Glomerular visceral epithelial cell (primary cell): ENCODE results near the gene TNFAIP3.
"Not testable (repeated sequence)": the region's sequence is repeated elsewhere in the genome, so short reads cannot be mapped to it uniquely, and the experiment has no call there.

ENCODE experiments used
- DNase-seq: peaks from one replicate; pipeline ENCODE4 v3.0.0-alpha.2; 2016; ENCODE audit errors: extremely low spot score

The TNFAIP3 gene

DNA sequence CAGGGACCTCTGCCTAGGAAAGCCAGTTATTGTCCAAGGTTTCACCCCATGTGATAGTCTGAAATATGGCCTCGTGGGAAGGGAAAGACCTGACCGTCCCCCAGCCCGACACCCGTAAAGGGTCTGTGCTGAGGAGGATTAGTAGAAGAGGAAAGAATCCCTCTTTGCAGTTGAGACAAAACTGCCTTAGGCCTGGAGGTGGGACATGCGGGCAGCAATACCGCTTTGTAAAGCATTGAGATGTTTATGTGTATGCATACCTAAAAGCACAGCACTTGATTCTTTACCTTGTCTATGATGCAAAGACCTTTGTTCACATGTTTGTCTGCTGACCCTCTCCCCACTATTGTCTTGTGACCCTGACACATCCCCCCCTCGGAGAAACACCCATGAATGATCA lies 22.3 kb upstream of the TNFAIP3 start:
- not testable (repeated sequence) for DNase-seq

DNA sequence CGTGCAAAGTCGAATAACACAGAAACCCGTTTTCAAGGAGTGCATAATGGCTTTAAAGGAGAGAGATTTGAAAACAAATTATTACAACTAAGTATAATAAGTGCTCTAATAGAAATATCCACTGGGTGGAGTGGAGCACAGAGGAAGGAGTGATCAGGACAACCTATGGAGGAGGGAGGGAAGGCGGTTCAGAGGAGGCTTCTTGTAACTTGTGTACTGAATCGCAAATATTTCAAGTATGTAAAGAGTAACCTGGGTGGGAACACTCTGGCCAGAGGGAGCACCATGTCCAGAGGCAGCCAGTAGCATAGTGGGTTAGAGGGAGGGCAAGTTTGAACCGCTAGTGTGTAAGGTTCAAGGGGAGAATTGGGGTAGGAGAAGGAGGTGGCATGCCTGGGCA lies 21.6 kb upstream of the TNFAIP3 start:
- no peak for DNase-seq

DNA sequence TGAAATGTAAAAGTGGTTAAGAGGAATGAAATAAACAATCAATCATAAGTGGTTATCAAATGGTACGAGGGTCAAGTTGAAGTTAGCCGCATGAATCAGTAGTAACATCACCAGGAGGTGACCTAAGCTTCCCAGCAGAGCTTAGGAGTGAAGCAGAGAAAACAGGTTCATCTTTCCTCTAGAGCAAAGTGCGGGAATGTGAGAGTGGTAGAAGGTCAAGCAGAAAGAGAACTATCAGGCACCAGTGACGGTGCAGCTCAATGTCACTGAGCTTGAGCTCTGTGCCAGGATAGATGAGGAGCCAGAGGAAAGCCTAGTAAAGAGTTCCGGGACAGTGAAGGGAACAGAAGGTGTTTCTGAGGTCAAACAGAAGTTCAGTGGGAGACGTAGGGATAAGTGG lies 20.8 kb upstream of the TNFAIP3 start:
- no peak for DNase-seq

DNA sequence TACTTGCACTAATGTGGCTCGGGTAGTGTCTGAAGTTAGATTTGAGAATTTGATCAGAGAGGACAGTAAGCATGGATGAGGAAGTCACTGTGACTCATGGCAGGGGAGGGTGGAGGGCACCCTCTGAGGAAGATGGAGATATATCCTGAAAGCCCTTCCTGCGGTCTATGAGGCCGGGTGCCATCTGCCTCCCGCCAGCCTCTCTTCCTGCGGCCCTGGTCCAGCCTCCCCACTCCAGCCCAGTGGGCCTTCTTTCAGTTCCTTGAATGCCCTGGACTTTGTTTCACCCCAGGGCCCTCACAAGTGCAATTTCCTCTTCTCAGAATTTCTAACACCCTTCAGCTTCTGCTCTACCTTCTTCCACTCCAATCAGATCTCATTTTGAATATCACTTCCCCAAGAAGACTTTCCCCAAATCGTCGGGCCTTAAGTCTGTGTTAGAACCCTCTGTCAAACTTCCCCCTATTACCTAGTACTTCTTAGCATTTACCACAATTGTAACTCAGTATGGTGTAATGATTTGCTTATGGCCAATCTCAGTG lies 20.2 kb upstream of the TNFAIP3 start:
- DNase-seq: no peak

DNA sequence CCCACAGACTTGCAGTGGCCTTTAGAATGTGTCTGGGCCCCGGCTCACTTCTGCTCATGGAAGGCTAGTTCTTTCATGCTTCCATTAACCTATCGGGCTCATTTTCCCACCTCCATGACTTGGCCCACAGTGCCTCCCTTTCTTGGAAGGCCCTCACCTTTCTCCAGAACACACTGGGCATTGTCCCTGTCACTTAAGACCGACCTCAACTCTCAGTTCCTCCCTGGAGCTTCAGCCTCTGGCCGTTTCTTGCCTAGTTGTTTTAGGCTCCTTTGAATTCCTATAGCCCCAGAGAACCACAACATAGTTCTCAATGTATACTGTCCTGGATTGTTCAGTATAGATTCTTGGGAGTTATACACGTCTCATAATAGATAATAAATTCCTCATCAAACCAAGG lies 19.3 kb upstream of the TNFAIP3 start:
- DNase-seq: no peak

DNA sequence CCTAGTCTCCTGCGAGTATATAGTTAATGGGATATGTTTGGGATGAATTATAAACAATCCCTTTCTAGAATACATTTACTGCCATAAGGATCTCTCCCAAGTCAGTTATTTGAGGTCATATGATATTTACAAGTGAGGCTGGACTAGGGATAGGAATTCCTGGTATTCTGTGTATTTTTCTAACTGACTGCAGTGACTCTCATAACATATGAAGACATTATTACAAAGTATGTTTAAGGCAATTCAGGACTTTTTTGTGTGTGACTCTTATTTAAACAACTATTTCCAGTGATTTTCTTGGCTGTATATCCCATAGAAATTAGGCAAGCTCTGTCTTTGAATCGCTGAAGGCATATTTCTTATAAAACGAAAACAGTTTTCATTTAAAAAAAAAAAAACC lies 18.4 kb upstream of the TNFAIP3 start:
- DNase-seq: no peak

DNA sequence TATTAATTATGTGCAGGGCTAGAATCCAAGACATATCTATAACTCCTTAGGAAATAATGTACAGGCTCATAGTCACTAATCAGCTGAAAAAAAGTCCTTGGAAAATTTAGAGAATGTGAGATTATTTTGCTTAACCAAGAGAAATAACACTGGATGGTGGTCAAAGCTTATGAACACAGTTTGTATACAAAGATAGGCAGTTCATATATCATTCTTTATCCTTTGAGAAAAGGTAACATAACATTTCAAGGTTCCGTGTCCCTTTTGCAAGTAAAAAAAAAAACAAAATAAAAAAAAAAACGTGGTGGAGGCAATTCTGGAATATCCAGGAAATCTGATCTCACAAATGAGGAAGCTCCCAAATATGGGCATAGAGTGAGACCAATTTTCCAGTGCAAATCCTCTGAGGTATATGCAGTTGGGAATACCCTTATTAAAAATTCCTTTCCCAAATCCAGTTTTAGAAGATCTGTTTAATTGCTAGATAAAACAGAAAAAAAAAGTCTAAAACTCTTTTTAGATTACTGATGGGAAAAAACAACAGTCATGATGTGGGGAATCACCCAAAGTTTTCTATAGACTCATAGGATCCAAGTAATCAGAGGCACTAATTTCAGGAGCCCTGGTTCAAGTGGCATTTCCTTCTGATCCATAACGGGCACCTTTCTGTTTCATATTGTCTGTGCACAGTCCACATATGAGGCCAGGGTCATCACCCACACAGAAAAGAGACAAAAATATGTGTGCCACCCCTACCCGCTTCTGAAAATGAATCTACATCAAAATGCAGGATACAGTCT lies 17.7 kb upstream of the TNFAIP3 start:
- no peak for DNase-seq

DNA sequence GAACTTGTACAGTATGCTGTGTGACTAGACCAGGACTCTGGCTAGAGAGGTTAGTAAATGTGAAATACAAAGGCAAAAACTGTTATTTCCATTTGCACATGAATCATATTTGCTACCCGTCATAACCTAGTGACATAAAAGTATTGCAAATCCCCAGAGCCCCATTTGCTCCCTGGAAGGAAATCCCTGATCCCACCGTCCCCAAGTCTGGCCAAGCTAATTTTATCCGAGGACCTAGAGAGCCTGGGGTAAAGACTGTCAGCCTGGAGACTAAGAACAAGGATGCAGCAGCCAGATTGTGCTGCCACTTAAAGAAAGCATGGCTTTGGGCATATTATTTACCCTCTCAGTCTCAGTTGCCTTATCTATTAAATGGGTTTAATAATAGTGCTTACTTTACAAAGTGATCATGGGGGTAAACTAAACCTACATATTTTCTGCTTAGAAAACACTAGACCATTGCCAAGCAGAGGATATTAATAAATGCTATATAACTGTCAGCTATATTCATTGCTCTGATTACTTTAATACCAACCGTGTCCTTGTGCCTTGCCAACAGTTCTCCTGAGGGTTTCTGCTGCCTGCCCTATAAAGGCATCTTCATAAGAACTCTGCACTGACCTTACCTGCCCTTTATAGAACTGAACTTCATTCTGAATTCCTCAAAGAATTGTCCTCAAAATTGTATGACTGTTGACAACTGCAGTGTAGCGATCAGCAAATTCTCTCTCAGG lies 16.9 kb upstream of the TNFAIP3 start:
- no peak for DNase-seq

DNA sequence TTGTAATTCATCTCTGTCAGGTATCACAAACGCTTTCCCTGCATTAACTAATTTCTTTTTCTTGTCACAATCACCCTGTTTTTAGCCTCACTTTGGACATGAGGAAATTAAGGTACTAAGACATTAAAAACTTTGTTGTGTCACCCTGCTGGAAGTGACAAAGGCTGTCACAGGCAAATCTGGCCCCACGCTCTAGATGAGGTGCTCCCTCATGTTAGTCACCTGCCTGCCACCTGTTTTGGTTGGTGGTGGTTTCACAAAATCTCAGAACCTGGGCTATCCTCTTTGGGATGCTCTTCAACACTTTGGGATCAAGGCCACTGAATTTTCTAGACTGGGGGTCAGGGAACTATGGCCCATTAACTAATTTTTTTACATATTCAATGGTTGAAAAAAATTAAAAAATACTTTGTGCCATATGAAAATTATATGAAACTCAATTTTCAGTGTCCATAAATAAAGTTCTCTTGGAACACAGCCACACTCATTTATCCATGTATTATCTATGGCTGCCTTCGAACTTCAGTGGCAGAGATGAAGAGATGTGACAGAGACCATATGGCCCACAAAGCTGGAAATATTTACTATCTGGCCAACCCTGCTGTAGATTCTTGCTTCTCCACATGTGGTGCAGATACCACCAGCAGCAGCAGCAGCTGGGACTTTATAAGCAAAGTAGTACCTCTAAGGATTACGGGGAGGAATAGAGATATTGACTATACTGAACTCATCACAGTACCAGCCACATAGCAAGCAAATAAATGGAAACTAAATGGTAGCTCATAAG lies 16.1 kb upstream of the TNFAIP3 start:
- no peak for DNase-seq

DNA sequence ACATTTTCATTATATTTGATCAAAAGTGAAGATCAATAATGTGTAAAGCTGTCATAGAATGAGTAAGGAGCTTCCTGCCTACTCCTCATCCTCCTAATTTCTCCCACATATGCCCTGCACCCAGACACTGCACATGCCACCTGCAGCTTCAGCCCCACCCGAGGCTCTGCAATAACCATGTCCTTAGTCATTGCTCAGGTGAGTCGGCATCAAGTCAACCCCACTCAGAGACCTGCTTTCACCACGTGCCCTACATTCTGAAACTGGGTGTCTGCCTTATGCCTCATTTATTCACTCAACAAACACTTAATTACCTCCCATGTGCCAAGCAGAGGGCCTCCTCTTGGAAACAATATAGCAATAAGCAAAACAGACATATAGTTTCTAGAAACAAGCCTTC lies 15.4 kb upstream of the TNFAIP3 start:
- no peak for DNase-seq

DNA sequence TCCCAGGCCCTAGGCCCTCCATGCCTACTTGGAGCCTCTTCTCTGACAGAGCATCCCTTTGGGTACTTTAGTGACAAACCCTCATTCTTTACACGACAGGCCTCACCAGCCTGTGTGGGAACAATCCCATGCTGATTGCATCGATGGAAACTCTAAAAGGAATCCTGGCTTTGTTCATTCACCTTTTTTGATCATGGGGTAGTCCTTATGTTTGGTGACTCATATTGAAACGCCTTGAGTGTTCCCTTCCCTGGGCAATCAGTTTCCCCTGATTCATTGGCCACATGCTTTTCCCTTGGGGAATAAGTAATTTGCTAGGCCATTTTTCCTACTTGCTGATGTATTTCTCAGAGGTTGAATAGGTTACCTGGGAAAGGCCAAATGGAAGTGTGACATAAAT lies 14.7 kb upstream of the TNFAIP3 start:
- DNase-seq: no peak

DNA sequence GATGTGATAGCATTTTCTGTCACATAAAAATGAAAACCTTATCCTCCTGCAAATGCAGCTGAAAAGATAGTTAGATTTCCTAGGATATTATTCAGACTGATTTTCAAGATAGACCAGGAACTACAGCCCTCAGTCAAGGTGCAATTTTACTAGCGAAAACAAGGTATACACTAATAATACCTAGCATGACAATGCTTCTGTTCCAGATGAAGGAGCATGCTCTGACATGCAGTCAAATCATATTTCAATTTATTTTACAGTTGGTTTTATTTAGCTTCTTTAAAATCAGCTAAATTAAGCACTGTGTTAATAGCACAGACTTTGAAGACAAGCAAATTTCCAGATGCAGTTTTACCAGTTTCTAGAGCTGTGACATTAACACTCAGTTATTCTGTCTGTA lies 14.2 kb upstream of the TNFAIP3 start:
- no peak for DNase-seq

DNA sequence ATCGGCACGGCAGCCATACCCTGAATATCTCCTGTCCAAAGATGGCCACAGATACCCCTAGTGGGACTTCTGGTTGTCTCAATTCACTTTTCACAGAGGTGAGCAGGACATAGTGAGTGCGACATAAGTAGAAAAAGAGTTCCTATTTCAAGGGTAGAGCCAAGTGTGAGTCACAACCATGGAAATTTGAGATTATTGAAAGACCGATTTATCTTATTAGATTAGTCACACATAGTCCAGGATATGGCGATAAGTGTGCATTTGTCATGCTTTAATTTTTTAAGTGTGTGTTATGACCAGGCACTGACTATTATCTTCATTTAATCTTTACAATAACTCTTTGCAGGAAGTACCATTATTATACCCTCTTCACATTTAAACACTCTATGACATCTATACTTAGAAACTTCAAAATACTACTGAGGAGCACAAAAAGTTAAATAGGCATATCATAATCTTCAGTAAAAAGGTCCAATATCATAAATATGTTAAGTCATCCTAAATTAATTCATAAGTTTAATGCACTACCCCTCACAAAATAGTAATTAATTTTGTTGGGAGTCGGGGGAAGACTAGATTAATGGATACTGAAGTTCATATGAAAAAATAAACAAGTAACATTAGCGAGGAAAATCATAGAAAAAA lies 13.4 kb upstream of the TNFAIP3 start:
- no peak for DNase-seq

DNA sequence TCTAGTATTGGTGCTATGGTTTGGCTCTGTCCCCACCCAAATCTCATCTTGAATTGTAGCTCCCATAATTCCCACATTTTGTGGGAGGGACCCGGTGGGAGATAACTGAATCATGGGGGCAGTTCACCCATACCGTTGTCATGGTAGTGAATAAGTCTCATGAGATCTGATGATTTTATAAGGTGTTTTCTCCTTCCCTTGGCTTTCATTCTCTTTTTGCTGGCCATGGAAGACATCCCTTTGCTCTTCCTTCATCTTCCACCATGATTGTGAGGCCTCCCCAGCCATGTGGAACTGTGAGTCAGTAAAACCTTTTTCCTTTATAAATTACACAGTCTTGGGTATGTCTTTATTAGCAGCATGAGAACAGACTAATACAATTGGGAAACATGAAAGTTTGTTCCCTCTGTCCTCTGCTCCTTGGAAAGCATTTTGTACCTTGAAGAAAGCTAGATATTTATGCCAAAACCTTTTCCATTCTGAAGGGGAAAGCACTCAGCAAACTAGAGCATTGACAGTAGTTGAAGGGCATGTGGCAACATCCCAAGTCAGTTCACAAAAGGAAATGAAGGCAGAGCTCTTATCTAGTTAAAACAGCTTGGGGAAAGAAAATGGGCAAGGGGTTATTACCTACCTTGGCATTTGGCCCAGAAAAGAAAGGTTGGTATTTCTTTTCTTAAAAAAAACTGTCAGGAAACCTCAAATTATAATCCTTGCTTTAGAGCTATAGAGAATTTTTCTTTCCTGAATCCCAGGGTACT lies 10.7 kb upstream of the TNFAIP3 start:
- DNase-seq: no peak

DNA sequence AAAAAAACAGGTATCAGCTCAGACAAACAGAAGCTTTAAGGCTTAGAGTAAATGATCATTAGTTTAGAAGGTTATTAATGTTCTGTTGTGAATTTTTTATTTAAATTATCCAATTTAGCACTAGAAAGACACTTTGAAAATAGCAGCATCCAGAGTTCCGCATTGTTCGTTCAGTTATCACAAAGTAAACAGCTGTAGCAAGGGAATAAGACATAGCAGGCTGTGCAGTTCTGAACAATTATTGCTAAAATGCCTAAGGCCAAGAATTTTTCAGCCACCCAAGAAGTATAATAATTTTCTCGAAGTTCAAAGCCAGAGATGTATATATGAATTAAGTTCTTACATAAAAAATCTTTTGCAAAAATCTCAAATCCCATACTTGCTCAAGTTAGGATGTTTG lies 8.0 kb upstream of the TNFAIP3 start:
- DNase-seq: no peak

DNA sequence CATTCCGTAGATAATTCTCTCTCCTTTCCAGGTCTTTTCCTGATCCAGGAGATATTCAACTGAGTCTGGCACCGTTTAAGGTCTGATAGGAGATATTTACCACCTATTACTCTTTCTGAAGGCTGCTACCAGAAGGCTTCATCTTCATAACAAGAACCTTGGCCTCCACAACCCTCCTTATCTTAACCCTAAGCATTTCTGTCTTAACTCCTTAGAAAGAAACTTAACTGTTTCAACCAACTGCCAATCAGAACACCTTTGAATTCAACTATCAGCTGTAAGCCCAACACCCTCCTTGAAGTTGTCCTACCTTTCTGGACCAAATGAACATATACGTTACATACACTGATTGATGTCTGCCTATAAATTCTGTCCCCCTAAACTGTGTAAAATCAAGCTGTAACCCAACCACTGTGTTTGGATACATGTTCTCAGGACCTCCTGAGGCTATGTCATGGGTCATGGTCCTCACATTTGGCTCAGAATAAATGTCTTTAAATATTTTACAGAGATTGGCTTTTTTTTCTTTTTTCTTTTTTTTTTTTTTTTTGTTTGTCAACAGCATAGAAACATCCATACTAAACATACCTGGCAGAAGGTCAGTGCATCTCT lies 6.6 kb upstream of the TNFAIP3 start:
- DNase-seq: no peak

DNA sequence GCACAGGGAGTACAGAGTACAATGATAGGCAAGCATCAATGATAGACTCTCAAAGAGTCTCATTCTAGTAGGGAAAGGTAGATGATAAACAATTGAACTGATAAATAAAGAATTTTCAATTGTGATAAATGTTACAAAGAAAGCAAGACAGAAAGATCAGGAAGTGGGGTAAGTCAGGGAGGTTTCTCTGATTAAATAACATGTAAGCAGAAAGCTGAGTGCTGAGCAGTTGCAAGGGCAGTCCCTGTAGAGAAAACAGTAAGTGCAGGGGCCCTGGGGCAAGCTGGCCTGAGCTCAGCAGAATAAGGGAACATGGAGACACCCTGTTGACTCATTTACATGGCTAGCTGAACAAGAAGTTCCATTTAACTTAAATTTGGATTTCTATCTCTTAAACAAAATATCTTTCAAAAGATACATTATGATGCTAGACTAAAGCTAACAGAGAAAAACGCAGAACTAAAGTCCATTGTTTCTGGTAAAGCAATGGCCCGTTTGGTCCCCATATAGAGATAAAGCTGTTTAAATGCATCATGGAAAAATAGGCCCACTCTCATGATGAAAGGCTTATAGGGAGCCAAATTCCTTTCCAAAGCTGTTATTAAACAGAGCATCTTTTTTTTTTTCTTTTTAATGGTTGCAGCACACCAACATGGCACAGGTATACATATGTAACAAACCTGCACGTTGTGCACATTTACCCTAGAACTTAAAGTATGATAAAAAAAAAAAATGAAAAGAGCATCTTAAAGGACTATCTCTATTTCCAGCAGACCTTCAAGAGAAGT lies 5.3 kb upstream of the TNFAIP3 start:
- no peak for DNase-seq

DNA sequence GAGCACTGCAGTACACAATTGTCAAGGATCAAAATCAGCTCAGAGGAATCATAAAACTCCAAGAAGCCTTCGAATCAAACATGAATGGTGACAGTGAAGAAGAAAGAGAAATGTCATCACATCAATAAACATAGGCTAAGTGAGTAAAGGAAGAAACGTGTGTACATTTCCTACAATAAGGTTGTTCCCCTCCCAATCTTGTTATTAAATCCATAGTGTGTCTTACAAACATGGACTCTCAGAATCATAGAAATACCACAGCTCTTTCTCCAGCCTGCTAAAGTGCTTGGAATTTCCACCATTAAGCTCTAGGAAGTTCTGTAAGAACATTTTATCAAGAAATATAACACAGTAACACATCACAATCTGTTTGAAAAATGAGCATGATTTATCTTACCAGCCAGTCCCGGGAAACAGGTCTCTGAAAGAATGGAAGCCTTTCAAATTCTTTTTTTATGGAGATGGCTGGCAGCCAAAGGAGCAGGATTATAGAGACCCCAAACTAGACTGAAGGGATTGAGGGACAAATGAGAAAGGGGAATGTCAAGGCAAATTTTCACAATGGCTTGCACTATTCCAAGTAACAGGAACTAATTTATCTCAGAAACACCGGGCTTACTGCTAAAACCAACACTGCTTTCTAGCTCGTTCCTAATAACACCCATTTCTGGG lies 4.5 kb upstream of the TNFAIP3 start:
- DNase-seq: no peak

DNA sequence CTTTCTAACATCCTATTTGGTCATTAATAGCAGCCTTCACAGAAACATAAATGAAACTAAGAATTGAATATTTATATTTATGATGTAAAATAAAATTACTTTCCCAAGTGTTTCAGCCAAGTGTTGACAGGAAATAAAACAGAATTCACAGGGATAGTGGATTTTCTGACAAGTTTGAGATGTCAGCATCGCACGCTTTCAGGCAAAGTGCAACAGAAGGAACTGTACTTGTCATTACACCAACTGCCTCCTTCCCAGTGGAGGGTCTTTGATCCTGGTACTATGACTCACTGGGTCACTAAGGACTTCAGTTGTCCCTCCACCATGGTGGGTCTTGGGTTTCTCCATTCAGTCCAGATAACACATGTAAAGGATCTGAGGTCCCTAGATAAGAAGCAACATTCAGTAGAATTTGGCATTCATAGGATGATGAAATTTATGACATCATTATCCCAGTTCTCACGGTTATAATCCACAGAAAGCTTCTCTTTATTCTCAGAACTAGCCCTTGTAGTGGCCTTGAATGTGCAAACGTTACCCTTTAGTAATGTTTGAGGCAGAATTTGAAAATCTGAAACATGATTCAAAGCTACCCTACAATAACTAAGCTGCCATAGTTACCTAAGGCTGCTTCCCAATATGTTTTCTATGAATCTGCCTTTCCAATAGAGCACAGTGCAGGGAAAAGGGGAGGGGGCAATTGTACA lies 3.8 kb upstream of the TNFAIP3 start:
- DNase-seq: no peak
